ENCODE results near the gene DCAF4L1.

GRCh38 chr4:41991916-41992767 is 10.6 kb downstream of the DCAF4L1 start:
- TF ChIP-seq CTCF (IDR thresholded peaks at IDR 0.05) = no peak
- no peak for TF ChIP-seq POLR2A (IDR thresholded peaks at IDR 0.05)
- no peak for TF ChIP-seq EP300 (IDR thresholded peaks at IDR 0.05)

All from tibial nerve (tissue), 4 donors.